GM19438 (cell line): ENCODE measurements around the gene DEF6.
A peak's percentile ranks its signal among the peaks of the same experiment; 100 is the strongest.

ENCODE experiments used
- ATAC-seq: cut with Tn5 transposase; IDR thresholded peaks from one replicate; pipeline ENCODE4 v1.9.1; 2021; ENCODE audit warnings: low read depth; ENCODE audit not compliant: unreplicated experiment

The DEF6 gene

DNA sequence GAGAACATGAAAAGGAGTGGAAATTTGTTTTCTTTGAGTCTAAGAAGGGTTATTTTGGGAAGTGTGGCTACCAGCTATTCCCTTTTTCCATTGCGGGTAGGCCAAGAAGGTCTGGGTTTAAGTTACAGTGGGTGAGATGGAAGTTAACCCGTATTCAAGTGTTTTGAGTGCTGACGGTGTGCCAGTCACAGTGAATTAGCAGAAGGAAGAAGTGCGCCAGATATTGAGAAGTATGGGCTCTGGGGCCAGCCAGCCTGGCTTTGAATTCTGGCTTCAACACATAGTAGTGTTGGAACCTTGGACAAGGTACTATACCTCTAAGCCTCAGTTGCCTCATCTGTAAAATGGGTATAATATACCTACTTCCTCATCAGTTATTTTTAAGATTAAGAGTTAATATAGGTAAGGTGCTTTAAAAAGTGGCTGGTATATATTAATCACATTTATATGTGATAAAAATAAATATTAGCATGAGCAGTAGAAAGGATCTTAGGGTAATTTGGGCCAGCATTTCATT is 21.8 kb upstream of the DEF6 start:
- ATAC-seq, result no peak

DNA sequence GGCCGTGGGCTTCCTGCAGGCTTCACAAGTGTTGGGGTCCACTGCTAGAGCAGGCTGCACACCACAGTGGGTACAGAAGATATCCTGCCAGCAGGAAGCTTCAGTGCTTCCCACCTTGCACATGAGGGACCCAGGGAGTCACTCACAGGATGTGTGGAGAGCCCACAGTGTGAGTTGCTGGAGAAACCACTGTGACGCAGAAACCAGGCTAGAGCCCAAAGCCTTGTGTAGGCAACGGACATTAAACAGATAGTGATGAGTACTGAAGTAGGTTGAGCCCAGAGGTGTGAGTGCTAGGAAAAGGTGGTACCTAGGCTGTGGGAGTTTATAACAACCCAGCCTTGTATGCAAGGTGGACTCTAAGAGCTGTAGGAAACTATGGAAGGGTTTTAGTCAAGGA is 18.9 kb upstream of the DEF6 start:
- no peak for ATAC-seq

DNA sequence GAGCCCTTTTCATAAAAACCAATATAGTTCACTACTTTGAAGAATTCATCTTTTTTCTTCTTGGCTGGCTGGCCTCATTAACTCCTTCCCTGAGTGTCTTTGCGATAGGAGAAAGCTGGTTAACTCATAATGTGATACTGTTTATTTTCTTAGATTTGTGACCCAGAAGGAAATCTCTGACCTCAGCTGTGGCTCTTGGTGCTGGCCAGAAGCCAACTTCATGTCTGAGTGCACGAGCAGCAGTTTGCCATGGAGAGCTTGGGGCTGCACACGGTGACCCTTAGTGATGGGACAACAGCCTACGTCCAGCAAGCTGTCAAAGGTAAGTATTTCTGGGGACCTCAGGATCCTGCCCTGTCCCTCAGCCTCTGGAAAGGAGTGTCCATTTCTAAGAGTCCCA is 16.7 kb upstream of the DEF6 start:
- no peak for ATAC-seq

DNA sequence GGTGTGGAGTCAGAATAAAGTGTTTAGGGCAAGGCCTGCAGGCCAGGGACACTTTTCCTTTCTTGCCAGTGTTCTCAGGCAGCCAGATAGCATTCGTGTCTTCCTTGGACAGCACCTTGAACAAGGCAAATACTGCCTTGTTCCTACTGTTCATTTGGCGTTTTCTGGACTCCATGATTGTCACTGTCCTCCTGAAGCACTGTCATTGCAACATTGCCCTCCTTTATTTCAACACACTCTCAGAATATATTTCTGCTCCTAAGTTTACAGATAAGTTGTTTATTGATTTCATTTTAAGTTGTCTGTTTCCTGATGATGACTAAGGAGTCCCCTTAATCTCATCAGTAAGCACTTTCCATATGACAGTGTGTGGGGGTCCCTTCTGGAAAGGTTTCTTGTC is 15.1 kb upstream of the DEF6 start:
- no peak for ATAC-seq

DNA sequence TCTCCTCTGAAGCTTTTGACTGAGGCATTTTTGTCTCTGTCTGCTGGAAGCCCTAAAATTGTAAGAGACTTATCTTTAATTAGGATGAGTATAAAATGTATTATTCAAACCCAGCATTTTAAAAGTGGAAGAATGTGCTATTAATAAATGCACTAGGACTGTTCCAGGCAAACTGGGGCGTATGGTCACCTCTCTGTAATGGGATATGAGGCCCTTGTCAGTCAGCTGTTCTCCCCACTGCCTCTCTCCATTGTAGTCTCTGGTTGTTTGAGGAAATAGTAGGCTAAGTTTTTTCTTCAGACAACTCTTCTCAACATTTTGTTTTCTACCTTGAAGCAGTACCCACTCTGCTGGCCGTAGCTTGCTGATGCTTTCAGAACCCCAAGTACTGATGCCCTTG is 14.3 kb upstream of the DEF6 start:
- ATAC-seq, result no peak

DNA sequence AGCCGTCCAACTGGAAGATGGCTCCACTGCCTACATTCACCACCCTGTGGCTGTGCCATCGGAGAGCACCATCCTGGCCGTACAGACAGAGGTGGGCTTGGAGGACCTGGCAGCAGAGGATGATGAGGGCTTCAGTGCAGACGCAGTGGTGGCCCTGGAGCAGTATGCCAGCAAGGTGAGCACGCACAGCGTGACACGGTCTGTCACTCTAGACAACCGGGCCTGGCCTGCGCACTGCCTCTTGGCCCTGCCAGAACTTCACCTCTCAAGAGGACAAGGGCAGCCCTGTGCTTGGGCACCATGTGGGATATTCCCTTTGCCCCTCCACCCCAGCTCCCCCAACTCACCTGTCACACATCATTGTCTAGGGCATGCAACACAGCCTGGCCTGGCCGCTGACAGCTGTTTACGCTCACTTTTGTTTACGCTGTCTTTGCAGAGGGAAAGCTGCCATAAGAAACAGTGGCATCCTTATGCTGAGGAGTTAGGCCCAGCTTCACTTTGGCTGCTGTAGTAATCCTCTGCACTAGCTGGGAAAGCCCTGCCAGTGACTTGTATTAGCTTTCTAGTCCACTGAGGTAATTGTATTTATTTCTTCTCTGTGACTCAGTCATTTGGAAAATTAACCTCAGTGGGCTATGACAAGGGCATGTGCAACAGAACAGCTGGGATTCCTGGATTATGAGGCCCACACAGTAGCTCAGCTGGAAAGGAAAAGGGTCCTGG is 9.8 kb upstream of the DEF6 start:
- ATAC-seq, result no peak

DNA sequence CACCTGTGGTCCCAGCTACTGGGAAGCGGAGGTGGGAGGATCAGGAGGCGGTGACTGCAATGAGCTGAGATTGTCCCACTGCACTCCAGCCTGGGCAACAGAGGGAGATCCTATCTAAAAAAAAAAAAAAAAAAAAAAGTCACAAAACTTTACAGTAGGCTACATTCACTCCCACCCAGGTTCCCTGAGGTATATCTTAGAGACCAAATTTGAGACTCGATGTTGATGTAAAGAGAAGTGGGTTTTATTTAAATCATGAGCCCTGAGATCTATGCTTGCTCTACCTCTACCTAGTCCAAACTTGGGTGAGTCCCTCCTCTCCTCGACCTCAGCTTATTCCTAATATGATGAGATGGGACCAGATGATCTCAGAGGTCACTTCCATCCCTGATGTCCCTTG is 8.8 kb upstream of the DEF6 start:
- no peak for ATAC-seq

DNA sequence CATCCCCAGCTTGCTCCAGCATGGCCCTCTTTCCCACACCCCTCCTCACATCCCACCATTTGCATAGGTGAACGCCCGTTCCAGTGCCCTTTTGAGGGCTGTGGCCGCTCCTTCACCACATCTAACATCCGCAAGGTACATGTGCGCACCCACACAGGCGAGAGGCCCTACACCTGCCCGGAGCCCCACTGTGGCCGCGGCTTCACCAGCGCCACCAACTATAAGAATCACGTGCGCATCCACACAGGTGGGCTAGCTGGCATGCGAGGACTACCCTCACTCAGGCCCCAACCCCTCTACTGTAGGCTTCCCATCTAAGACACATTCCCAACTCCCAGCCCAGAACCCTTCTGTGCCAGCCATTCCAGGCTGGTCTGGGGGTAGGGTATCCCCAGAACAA is 6.1 kb upstream of the DEF6 start:
- ATAC-seq, result no peak

DNA sequence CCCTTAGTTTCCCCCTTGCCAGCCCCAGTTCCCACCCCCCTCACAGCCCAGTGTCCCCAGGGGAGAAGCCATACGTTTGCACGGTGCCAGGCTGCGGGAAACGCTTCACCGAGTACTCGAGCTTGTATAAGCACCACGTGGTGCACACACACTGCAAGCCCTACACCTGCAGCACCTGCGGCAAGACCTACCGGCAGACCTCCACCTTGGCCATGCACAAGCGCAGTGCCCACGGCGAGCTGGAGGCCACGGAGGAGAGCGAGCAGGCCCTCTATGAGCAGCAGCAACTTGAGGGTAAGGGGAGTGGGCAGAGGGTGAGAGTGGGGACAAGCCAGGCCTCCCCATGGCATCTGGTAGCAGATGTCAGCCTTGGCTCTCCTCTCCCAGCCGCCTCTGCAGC is 5.1 kb upstream of the DEF6 start:
- ATAC-seq, result no peak

DNA sequence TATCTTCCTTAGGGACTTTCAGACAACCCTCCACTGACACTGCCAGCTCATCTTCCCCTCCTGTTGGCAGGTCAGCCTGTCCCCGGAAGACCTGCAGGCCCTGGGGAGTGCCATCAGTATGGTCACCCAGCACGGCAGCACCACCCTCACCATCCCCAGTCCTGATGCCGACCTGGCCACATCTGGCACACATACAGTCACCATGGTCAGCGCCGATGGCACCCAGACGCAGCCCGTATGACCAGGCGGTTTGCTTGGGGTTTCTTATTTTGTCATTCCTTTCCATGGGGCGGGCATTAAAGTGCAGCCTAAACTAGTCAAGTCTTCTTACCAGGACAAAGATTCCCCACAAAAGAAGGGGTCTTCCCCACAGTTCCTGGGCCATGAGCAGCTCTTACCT is 3.9 kb upstream of the DEF6 start:
- no peak for ATAC-seq

DNA sequence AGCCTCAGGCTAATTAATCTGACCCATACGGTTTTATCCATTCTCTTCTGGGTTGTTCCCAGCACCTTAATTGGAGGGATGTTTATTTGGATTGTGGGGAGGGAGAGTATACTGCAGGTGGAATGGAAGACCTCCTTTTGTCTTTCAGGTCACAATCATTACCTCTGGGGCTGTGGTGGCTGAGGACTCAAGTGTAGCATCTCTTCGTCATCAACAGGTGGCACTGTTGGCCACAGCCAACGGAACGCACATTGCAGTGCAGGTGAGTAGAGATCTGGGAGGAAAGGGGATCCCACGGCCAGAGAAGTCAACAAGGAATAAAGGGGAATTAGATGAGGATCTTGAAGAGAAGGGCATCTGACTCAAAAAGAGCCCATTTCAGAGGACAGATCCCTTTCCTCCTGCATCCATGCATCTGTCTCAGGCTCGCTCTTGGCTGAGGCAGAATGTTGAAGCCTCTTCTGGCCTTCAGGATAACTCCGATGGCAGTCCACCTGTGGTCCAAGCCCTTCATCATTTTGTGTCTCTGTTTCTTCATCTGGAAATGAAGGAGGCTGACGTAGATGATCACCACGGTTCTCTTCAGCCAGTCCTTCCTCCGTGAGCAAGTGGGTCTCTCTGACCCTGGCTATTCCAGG is 3.2 kb upstream of the DEF6 start:
- no peak for ATAC-seq

DNA sequence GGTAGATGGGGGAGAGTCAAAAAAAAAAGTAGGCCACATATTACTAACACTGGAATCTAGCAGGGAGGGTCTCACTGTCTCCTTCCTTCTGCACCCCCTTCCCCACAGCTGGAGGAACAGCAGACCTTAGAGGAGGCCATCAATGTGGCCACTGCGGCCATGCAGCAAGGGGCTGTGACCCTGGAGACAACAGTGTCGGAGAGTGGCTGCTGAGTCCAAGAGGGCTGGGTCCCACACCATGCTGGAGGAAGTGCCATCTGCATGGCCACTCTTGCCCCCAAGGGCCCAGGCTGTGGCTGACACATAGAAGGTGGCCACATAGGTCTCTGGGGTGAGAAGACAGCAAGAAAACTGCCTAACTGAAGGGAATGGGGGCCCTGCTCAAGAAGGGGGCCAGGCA is 2.6 kb upstream of the DEF6 start:
- ATAC-seq, result no peak

DNA sequence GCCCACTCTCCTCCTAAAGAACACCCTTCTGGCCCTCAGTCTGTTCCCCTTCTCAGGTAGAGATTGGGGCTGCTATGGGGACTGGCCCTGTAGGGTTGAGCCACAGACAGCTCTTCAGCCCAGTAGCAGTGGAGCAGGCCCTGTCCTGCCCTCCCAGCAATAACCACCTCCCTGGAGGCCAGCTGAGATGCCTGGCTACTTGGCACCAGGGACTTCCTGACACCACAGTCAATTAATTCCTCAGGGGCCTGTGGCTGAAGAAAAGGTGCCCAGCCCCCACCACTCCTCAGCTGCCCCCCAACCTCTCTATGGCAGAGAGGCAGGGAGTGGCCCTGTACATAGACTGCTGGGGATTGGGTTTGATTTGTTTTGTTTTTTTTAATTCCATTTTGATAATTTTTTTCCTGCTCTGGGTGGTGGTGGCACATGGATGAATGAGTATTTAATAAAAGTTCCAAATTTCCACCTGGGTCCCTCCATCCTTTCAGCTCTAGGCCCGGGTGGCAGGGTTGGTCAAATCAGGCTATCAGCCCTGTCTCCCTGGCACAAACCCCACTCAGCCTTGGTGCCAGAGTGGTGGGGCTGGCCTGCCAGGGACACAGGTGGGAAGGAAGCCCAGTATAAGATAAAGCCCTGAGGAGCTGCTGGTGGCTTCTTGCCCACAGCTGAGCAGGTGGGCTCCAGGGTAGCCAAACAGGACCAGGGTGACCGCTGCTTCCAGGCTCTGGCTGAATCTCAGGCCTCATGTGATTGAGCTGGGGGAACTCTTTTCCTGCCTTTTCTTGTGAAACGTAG is 1.9 kb upstream of the DEF6 start:
- no peak for ATAC-seq

DNA sequence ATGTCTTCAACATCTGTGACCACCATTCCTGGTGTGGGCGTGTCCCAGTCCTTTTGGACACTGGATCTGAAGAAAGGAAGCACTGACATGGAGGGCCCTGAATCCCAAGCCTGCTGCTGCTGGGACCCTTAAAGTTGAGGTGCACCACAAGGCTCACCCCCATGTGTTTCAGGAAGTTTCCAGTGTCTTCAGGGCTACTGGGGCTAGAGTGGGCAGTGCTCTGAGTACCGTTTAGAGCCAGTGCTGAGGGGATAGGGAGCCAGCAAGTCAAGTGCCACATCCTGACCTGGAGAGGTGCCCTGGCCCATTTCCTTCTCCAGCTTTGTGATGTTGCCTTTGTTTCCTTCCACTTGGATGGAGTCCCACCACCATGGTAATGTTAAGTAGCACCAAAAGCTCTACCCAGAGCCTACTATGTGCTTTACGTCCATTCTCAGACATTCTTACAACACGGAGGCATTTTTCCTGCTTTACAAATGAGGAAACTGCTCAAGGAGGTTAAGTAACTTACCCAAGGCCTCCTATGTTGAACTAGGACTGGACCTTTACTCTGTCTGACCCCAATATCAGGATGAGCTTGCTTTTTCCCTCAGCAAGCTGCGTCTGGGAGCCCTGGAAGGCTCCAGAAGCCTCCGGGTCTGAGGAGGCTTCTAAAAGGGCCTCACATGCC is 552 bp upstream of the DEF6 start:
- no peak for ATAC-seq

DNA sequence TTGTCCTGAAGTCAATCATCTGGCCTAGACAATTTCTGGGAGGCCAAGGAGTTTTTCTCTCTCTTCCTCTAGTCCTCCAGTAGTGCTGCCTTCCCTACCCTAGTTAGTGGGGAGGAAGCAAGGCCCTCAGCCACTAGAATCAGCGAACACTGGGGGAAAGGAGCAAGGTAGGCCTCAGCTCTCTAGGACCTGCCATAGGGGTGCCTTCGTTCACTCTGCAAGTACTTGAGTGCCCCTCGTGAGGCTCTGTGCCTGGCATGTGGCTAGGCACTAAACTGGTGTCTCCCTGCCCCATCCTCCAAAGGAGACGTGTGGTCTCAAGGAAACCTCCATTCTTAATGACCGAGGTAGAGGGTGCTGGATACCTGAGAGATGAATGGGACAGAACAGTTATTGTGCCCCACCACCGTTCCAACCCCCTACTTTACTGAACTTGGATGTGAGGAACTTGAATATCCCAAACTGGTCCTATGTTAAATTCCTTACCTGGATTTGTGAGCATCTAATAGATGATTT is 1.1 kb downstream of the DEF6 start:
- no peak for ATAC-seq

DNA sequence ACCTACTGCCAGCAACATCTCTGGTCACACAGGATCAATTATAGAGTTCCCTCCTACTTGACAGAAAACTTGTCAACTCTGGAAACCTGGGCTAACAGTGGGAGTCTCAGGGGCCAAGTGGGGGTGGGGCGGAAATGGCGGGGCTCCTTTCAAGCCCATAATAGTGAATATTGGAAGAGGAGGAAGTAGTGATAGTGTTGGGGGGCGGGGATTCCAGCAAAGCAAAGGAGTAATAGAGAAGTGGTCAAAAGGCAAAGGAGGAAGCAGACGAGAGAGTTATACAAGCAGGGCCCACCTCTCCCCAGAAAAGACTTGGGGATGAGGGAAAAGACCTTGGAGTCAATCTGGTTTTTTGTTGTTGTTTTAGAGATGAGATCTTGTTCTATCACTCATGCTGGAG is 2.1 kb downstream of the DEF6 start:
- no peak for ATAC-seq

DNA sequence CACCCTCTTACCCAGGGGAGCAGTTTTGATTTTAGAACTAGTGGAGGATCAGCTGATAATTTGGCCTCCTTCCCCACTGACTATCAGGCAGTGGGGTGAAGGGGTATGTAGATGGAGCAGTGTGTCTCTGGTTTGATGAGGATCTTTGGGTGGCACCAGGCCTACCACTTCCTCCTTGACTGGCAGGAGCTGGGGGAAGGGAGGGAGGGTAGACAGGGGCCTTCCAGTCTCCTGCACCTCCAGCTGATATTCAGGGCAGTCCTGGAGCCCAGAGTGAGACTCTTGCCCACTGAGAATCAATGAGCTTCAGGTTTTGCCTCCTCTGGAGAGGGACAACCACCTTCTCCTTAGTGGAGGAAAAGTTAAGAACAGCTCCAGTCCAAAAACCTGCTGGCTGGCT is 3.2 kb downstream of the DEF6 start:
- ATAC-seq, result no peak

DNA sequence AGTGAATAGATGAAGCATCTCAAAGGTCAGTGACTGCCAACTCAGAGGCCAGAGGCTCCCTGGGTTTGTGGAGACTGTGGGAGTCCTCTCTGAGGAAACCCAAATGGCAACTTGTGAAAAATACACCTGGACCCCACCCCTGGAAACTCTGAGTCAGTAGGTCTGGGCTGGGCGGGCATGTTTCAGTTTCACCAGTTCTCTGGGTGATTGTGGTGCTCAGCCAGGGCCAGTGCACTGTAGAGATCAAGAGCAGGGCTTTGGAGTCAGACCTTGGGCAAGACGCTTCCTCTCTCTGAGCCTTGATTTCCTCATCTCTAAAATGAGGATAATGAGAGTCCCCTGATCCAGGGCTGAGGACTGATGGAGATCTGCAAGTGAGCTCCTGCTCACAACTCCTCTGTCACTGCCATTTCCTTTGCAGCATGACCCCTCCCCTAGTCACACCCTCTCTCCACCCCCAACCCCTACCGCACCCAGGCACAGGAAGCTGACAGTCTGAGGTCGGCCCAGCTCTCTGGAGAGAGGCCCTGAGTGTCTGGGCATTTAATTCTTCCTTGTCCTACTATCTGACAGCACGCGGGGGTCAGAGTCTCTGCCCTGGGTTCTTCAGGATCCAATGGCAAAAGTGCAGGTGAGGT is 5.1 kb downstream of the DEF6 start:
- ATAC-seq, result peak; percentile 69

DNA sequence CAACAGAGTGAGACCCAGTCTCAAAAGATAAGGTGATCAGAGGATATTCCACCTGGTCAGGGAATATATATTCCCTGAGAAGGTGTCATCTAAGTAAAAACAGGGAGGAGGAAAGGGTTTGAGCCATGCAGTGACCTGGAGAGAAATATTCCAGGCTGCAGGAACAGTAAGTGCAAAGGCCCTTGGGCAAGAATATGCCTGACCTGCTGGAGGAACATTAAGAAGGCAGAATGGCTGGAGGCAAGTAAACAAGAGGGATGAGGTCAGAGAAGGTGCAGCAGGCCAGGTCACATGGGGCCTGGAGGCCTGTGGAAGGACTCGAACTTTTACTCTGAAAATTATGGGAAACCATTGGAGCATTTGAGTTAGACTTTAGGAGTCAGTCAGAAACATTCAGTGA is 6.7 kb downstream of the DEF6 start:
- no peak for ATAC-seq

DNA sequence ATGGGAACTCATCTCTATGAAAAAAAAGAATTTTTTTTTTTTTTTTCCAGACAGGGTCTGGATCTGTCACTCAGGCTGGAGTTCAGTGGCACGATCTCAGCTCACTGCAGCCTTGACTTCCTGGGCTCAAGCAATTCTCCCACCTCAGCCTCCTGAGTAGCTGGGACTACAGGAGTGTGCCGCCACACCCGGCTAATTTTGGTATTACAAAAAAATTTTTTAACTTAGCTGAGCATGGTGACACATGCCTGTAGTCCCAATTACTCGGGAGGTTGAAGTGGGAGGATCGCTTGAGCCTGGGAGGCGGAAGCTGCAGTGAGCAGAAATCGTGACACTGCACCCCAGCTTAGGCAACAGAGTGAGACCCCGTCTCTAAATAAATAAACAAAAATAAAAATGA is 7.5 kb downstream of the DEF6 start:
- ATAC-seq, result no peak
